Pulmonary artery endothelial cell (primary cell): ENCODE measurements around the gene TSEN34. TPM values are rescaled to one million over a fixed set of nuclear protein-coding genes. Genes with fewer than 3 reads are reported as not detected.
"Not testable (repeated sequence)": the region's sequence is repeated elsewhere in the genome, so short reads cannot be mapped to it uniquely, and the experiment has no call there.

Source experiments
- DNase-seq: peaks from one replicate; pipeline ENCODE4 v3.0.0-alpha.2; 2011; ENCODE audit warnings: low read depth, low spot score
- total RNA-seq: library from RNA; depleted of rRNA; stranded (reverse); fragments of >200 nt; gene quantifications from 2 replicates; pipeline ENCODE4 v1.2.3, GENCODE V29; 2014

Gene TSEN34
- total RNA-seq, 1 donor from 2014 or later = 65.7 TPM

GRCh38 chr19:54231077-54231931 lies 40.2 kb downstream of the TSEN34 start:
- DNase-seq = peak; percentile 40

- DNase-seq = no peak
These were observed 42.8 kb downstream of the TSEN34 start for GRCh38 chr19:54233941-54234340.

GRCh38 chr19:54239491-54240371 lies 48.6 kb downstream of the TSEN34 start:
- DNase-seq = not testable (repeated sequence)

- DNase-seq = not testable (repeated sequence)
These were observed 49.5 kb downstream of the TSEN34 start for GRCh38 chr19:54240372-54241336.

- not testable (repeated sequence) for DNase-seq
These were observed 51.1 kb downstream of the TSEN34 start for GRCh38 chr19:54242234-54242633.

- not testable (repeated sequence) for DNase-seq
These were observed 51.5 kb downstream of the TSEN34 start, which contains the start of gene LILRA6 for GRCh38 chr19:54242646-54243045. Gene LILRA6, minus strand, starts transcription at chr19:54242790.

- DNase-seq = not testable (repeated sequence)
These were observed 52.7 kb downstream of the TSEN34 start for GRCh38 chr19:54243809-54244208.

Other genes with a start within 250 kb of the TSEN34 start
- gene CACNG8, start 228.4 kb upstream of the TSEN34 start, total RNA-seq = 0.42 and 1.4 TPM in 2 replicates
- 1.8 and 3.1 TPM in 2 replicates for gene CACNG6, start 199.7 kb upstream of the TSEN34 start, total RNA-seq
- not detected in 2 replicates for gene VSTM1, start 127.4 kb upstream of the TSEN34 start, total RNA-seq
- gene TARM1, start 109.9 kb upstream of the TSEN34 start, total RNA-seq = not detected in 2 replicates
- gene OSCAR, start 90.5 kb upstream of the TSEN34 start, total RNA-seq = 0.07 TPM in 1 of 2 replicates, not detected in the other
- 20.7 and 22.5 TPM in 2 replicates for gene NDUFA3, start 88.5 kb upstream of the TSEN34 start, total RNA-seq
- 15.0 and 22.8 TPM in 2 replicates for gene TFPT, start 75.7 kb upstream of the TSEN34 start, total RNA-seq
- 81.6 and 99.8 TPM in 2 replicates for gene PRPF31, start 75.6 kb upstream of the TSEN34 start, total RNA-seq
- 8.8 and 14.5 TPM in 2 replicates for gene CNOT3, start 53.5 kb upstream of the TSEN34 start, total RNA-seq
- gene LENG1, start 31.6 kb upstream of the TSEN34 start, total RNA-seq = 5.3 and 7.6 TPM in 2 replicates
- gene TMC4, start 18.1 kb upstream of the TSEN34 start, total RNA-seq = 0.11 and 0.86 TPM in 2 replicates
- gene MBOAT7, start 1.7 kb upstream of the TSEN34 start, total RNA-seq = 35.5 and 63.1 TPM in 2 replicates
- 1,456 and 2,816 TPM in 2 replicates for gene RPS9, start 9.6 kb downstream of the TSEN34 start, total RNA-seq
- not detected in 2 replicates for gene LILRB3, start 31.7 kb downstream of the TSEN34 start, total RNA-seq
- gene LILRA6, start 51.5 kb downstream of the TSEN34 start, total RNA-seq = not detected in 2 replicates
- gene LILRB5, start 66.0 kb downstream of the TSEN34 start, total RNA-seq = not detected in 2 replicates
- not detected in 2 replicates for gene LILRB2, start 89.8 kb downstream of the TSEN34 start, total RNA-seq
- not detected in 2 replicates for gene LILRA5, start 121.9 kb downstream of the TSEN34 start, total RNA-seq
- gene LILRA4, start 147.9 kb downstream of the TSEN34 start, total RNA-seq = not detected in 2 replicates
- not detected in 2 replicates for gene LAIR1, start 173.6 kb downstream of the TSEN34 start, total RNA-seq
- not detected in 2 replicates for gene TTYH1, start 224.2 kb downstream of the TSEN34 start, total RNA-seq